Measurements from ENCODE around the gene RNASET2. TPM values are rescaled to one million over a fixed set of nuclear protein-coding genes. Genes with fewer than 3 reads are reported as not detected.
"Not testable (repeated sequence)": the region's sequence is repeated elsewhere in the genome, so short reads cannot be mapped to it uniquely, and the experiment has no call there.

RNASET2 gene
- polyA plus RNA-seq, 2 of the 4 experiments (the other 2 are of a cell fraction), result 9.3 to 11.2 TPM

GRCh38 chr6:166900956-166901607 is 55.3 kb downstream of the RNASET2 start (continued):
- no peak for TF ChIP-seq RAD21 (conservative IDR thresholded peaks at IDR 0.05 in 1 of 2, IDR thresholded peaks at IDR 0.05 in 1 of 2)

- Histone ChIP-seq H3K4me1 (no peaks in the 10 kb centered on the region), H3K27ac (no peak overlapping the region), H3K4me2 (no peak overlapping the region), H3K4me3 (no peak overlapping the region), H3K9me3 (no peaks in the 10 kb centered on the region)
- ChIA-PET POLR2A (no interaction called here), CTCF (no interaction called here)
- ATAC-seq (no peak), DNase-seq (ENCODE audit: low read depth in 1 of 2, low spot score in 1 of 2) (no peak), FAIRE-seq (no peak)
- no peak for TF ChIP-seq NR3C1 (IDR thresholded peaks at IDR 0.05)
- TF ChIP-seq HOXB5 (CRISPR knock-in tag; IDR thresholded peaks at IDR 0.05), result no peak
- TF ChIP-seq HEYL (CRISPR knock-in tag; IDR thresholded peaks at IDR 0.05), result no peak
- no peak for TF ChIP-seq POLR2AphosphoS2 (conservative IDR thresholded peaks at IDR 0.05; ENCODE audit: low read length)
- TF ChIP-seq EHMT2 (IDR thresholded peaks at IDR 0.05; ENCODE audit: low read depth), result no peak
- no peak for TF ChIP-seq NFE2L2 (conservative IDR thresholded peaks at IDR 0.05; ENCODE audit: low read length)
- TF ChIP-seq BHLHE40 (IDR thresholded peaks at IDR 0.05; ENCODE audit: low read depth, low read length), result no peak
- no peak for TF ChIP-seq CBX2 (IDR thresholded peaks at IDR 0.05; ENCODE audit: borderline replicate concordance, low read depth)
- 82% methylated on average over 61 of the region's 61 CpGs for WGBS (ENCODE audit: missing lambda C conversion rate)
These were observed 56.1 kb downstream of the RNASET2 start for GRCh38 chr6:166900130-166900708.

- Histone ChIP-seq H3K4me2 (no peak overlapping the region), H3K9me3 (no peaks in the 10 kb centered on the region), H3K27ac (no peak overlapping the region), H3K4me3 (no peak overlapping the region), H3K4me1 (no peaks in the 10 kb centered on the region)
- 81% methylated on average over 35 of the region's 36 CpGs for WGBS (ENCODE audit: missing lambda C conversion rate)
- ATAC-seq, result no peak
- POLR2A ChIA-PET, result no interaction called here
- TF ChIP-seq CHD2 (IDR thresholded peaks at IDR 0.05; ENCODE audit: low read length, partially characterized antibody) (no peak), FOSL2 (IDR thresholded peaks at IDR 0.05) (no peak), FOSL2 (CRISPR knock-in tag; IDR thresholded peaks at IDR 0.05) (no peak), EHMT2 (IDR thresholded peaks at IDR 0.05; ENCODE audit: low read depth) (no peak), ZSCAN20 (CRISPR knock-in tag; IDR thresholded peaks at IDR 0.05) (no peak), CEBPB (IDR thresholded peaks at IDR 0.05) (no peak), RAD21 (conservative IDR thresholded peaks at IDR 0.05 in 1 of 2, IDR thresholded peaks at IDR 0.05 in 1 of 2) (no peak), FOXS1 (CRISPR knock-in tag; IDR thresholded peaks at IDR 0.05) (no peak), CBX2 (IDR thresholded peaks at IDR 0.05; ENCODE audit: borderline replicate concordance, low read depth) (no peak), HDAC2 (IDR thresholded peaks at IDR 0.05) (no peak), NPAS2 (CRISPR knock-in tag; IDR thresholded peaks at IDR 0.05; ENCODE audit: borderline replicate concordance) (no peak), REST (IDR thresholded peaks at IDR 0.05) (no peak), USF2 (IDR thresholded peaks at IDR 0.05) (no peak), ZFP36 (IDR thresholded peaks at IDR 0.05; ENCODE audit: borderline replicate concordance, partially characterized antibody) (no peak), GATA3 (IDR thresholded peaks at IDR 0.05; ENCODE audit: borderline replicate concordance) (no peak)
- CTCF ChIA-PET, result no interaction called here
- FAIRE-seq, result no peak
- no peak for DNase-seq (ENCODE audit: low read depth in 1 of 2, low spot score in 1 of 2)
These were observed 57.4 kb downstream of the RNASET2 start for GRCh38 chr6:166898910-166899309.

- H3K4me2 ChIP-seq; ATAC-seq; H3K27ac ChIP-seq; POLR2A ChIA-PET; H3K4me3 ChIP-seq; H3K4me1 ChIP-seq; CTCF ChIA-PET; H3K9me3 ChIP-seq; DNase-seq (ENCODE audit: low read depth in 1 of 2, low spot score in 1 of 2); FAIRE-seq: not testable (repeated sequence)
- 42% methylated on average over 7 of the region's 7 CpGs for WGBS (ENCODE audit: missing lambda C conversion rate)
These were observed 61.7 kb downstream of the RNASET2 start for GRCh38 chr6:166894614-166895013.

GRCh38 chr6:166892472-166892871 is 63.9 kb downstream of the RNASET2 start:
- FAIRE-seq; DNase-seq (ENCODE audit: low read depth in 1 of 2, low spot score in 1 of 2); ATAC-seq; H3K4me3 ChIP-seq; POLR2A ChIA-PET; CTCF ChIA-PET; H3K9me3 ChIP-seq; H3K4me2 ChIP-seq; H3K27ac ChIP-seq; H3K4me1 ChIP-seq: not testable (repeated sequence)
- 41% methylated on average over 5 of the region's 5 CpGs for WGBS (ENCODE audit: missing lambda C conversion rate)

GRCh38 chr6:166886773-166887172 is 69.6 kb downstream of the RNASET2 start:
- FAIRE-seq; ATAC-seq; H3K4me2 ChIP-seq; POLR2A ChIA-PET; H3K4me3 ChIP-seq; H3K4me1 ChIP-seq; H3K27ac ChIP-seq; CTCF ChIA-PET; DNase-seq (ENCODE audit: low read depth in 1 of 2, low spot score in 1 of 2); H3K9me3 ChIP-seq: not testable (repeated sequence)
- WGBS (ENCODE audit: missing lambda C conversion rate), result 20% methylated on average over 3 of the region's 4 CpGs

Measured in A549 (cell line).